GM10266 (cell line): ENCODE measurements around the gene SAT1.
"Not testable (repeated sequence)": the region's sequence is repeated elsewhere in the genome, so short reads cannot be mapped to it uniquely, and the experiment has no call there.

ENCODE experiments used
- DNase-seq: peaks from one replicate; pipeline ENCODE4 v3.0.0; 2012; ENCODE audit errors: extremely low spot score
- TF ChIP-seq, protein P1 (sequence below): IDR thresholded peaks from 2 replicates; pipeline ENCODE4 v1.5.1; 2012; ENCODE audit warnings: mild to moderate bottlenecking, low read depth; ENCODE audit not compliant: control insufficient read depth, insufficient read depth; ENCODE audit errors: missing control alignments

The SAT1 gene

GRCh38 chrX:23782863-23783588 lies at the start of gene SAT1:
Gene SAT1 (plus strand): TSS chrX:23783173. CDS start chrX:23783352, 179 bp downstream.
- DNase-seq: peak; percentile 82

DNA sequence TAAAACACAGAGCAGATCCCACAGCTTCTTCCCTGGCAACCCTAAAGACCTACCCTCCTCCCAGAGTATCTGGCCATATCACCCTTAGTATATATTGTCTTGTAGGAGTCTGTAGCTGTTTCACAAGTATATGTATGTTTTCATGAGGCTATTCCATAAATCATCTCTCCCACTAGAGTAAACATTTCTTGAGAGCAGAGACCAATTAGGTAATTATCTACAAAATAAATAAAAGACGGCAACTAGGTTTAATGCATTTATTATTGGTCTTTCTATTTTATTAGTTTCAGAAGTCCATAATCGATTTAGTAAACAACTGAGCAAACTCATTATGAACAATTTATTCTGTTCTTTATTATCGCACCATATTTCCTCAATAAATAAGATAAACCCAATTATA lies 46.9 kb upstream of the SAT1 start:
- no peak for DNase-seq
- TF ChIP-seq, protein P1, sequence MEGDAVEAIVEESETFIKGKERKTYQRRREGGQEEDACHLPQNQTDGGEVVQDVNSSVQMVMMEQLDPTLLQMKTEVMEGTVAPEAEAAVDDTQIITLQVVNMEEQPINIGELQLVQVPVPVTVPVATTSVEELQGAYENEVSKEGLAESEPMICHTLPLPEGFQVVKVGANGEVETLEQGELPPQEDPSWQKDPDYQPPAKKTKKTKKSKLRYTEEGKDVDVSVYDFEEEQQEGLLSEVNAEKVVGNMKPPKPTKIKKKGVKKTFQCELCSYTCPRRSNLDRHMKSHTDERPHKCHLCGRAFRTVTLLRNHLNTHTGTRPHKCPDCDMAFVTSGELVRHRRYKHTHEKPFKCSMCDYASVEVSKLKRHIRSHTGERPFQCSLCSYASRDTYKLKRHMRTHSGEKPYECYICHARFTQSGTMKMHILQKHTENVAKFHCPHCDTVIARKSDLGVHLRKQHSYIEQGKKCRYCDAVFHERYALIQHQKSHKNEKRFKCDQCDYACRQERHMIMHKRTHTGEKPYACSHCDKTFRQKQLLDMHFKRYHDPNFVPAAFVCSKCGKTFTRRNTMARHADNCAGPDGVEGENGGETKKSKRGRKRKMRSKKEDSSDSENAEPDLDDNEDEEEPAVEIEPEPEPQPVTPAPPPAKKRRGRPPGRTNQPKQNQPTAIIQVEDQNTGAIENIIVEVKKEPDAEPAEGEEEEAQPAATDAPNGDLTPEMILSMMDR: no peak

More at GRCh38 chrX:23782863-23783588, at the start of gene SAT1:
- TF ChIP-seq, protein P1: peak; percentile 61

GRCh38 chrX:23737413-23737812 lies 45.6 kb upstream of the SAT1 start:
- TF ChIP-seq, protein P1: no peak
- no peak for DNase-seq

DNA sequence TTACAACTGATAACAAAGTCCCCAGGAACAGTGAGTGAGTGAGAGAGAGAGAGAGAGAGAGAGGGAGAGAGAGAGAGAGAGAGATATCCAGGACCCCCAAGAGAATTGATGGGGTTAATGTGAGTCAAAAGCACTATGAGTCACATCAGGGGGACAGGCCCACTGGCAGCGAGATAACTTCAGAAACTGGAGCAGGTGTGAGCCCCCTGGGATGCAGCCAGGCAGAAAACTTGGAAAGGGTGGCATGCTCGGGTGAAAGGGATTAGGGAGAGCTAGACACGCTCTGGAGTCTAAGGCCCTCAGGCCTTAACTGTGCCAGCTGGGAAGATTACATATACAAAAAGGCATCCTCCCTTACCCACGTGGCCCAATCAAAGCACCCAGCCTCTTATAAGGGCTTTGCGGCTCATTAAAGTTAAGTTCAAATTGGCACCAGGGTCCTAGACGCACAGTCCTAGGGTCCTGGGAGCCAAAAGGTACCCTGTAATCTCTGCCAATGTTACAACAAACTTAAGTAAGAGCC lies 40.7 kb upstream of the SAT1 start:
- DNase-seq: no peak

DNA sequence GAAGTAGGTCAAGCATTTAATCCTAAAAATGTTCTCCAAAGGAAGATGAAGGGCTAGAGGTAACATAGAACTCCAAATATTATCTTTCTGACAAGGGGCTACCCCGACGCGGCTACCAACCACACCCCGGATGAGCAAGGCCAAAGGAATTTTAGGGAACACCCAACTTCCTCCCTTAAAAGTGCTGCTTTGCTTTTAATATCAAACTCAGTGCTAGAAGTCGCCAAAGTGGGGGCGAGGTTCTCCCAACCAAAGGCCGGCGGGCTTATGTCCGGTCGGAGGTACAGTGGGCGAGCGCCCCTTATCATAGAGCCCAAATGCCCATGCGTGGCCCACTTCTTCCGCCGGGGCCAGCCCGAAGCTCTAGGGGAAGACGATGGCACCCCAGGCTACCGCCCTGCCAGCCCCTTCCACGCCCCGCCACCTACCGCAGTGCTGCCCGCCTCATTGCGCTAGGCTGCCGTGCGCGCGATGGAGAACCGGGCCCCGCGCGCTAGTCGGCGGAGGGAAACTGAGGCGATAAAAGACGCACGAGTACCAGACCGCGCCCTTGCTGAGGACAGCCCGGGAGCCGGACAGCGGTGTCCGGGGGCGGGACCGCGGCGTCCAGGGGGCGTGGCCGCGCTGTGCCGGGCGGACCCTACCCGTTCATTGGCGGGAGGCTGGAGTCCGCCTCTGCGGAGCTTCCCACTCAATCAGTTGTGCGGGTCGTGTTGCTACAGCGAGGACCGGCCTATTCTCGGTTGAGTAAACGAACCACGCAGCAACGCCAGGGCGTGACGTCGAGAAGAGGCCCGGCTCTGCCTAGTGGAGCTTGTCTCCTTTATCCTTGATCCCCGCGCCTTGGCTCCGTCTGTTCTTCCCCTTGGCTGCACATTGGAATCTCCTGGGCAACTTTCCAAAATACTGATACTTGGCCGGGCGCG lies 40.0 kb upstream of the SAT1 start, which contains the start of gene ACOT9:
TSS of gene ACOT9 (minus strand) at position 580 of the 926 bp plus-strand sequence. CDS start at position 448, 132 bp downstream.
- TF ChIP-seq, protein P1: no peak
- peak; percentile 81 for DNase-seq

More for the DNA sequence above, 40.7 kb upstream of the SAT1 start:
- TF ChIP-seq, protein P1: no peak

DNA sequence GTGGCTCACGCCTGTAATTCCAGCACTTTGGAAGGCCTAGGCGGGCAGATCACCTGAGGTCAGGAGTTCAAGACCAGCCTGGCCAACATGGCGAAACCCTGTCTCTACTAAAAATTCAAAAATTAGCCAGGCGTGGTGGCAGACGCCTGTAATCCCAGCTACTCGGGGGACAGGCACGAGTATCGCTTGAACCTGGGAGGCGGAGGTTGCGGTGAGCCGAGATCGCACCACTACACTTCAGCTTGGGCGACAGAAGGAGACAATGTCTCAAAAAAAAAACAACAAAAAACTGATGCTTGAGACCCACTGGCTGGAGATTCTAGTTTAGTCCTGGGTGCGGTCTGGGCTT lies 39.4 kb upstream of the SAT1 start:
- DNase-seq: not testable (repeated sequence)

DNA sequence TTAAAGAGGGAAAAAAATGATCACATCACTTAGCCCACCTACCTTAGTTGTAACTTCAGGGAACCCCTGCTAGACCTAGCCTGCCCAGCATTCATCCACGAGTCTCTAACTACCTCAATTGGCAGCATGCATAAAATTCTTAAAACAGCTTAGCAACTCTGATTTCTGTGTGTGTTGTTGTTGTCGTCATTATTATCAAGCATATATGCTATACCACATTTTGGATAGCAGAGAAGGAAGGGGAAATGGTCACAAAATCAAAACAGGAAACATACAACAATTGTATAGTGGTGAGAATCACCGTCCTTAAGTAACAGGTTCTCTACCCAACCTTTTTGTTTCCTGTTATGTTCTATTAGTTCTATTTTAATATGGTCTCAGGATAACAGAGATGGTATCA lies 37.2 kb upstream of the SAT1 start:
- DNase-seq: no peak
- TF ChIP-seq, protein P1: no peak
